Gastroesophageal sphincter (tissue), 3 donors: ENCODE data around the gene SLC38A7.

ENCODE experiments used
- CTCF ChIP-seq, 4 experiments: fragments of 200-600 bp in 2 of 4; fragments of 450-650 bp in 2 of 4; sonication (generic) in 1 of 4; IDR thresholded peaks; one replicate each; pipeline ENCODE4 v1.5.1; 2017 to 2019; ENCODE audit warnings: antibody characterized with exemption in 4 of 4, mild to moderate bottlenecking in 2 of 4, moderate library complexity in 2 of 4
- EP300 ChIP-seq: sonication (generic); formaldehyde crosslinking; IDR thresholded peaks from one replicate; pipeline ENCODE4 v1.6.1; 2017; ENCODE audit warnings: antibody characterized with exemption, mild to moderate bottlenecking

GRCh38 chr16:58699151-58699550, 14.6 kb upstream of the SLC38A7 start:
- TF ChIP-seq CTCF (IDR thresholded peaks at IDR 0.05) (no peak), EP300 (no peak)
